ENCODE measurements around the gene SPRN.

DNA sequence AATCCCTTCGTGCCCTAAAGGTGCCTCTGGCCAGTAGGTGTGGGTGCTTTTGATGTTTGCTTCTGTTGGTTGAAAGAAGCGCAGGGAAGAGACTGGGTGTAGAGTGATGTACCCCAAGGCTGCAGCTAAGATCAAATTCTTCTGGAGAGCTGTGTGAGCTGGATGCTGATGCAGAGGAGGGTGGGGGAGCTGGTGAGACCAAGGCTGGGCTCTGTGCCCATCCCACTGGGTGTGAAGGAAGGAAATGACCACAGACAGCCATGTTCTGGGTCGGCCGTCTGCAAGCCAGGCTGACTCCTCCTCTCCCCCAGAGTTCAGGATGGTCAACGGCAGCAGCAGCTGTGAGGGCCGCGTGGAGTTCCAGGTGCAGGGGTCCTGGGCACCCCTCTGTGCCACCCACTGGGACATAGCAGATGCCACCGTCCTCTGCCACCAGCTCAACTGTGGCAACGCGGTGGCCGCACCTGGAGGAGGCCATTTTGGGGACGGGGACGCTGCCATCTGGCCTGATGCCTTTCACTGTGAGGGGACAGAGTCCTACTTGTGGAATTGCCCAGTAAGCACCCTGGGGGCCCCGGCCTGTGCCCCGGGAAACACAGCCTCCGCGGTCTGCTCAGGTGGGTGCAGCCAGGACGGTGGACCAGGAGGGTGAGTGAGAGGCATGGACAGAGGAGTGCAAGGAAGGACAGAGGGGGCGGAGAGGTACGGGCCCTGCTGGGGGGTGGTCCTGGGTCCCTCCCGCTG, 34.5 kb upstream of the SPRN start:
- TF ChIP-seq EZH2 (IDR thresholded peaks at IDR 0.05; ENCODE audit: insufficient read depth, low read length): no peak
- TF ChIP-seq, protein P1, sequence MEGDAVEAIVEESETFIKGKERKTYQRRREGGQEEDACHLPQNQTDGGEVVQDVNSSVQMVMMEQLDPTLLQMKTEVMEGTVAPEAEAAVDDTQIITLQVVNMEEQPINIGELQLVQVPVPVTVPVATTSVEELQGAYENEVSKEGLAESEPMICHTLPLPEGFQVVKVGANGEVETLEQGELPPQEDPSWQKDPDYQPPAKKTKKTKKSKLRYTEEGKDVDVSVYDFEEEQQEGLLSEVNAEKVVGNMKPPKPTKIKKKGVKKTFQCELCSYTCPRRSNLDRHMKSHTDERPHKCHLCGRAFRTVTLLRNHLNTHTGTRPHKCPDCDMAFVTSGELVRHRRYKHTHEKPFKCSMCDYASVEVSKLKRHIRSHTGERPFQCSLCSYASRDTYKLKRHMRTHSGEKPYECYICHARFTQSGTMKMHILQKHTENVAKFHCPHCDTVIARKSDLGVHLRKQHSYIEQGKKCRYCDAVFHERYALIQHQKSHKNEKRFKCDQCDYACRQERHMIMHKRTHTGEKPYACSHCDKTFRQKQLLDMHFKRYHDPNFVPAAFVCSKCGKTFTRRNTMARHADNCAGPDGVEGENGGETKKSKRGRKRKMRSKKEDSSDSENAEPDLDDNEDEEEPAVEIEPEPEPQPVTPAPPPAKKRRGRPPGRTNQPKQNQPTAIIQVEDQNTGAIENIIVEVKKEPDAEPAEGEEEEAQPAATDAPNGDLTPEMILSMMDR (IDR thresholded peaks at IDR 0.05; ENCODE audit: insufficient read depth, low read depth, low read length): no peak

Measured in astrocyte (in vitro differentiated cells and primary cell).